Epithelial cell of proximal tubule (primary cell): ENCODE data around the gene ZNF487. TPM values are rescaled to one million over a fixed set of nuclear protein-coding genes. Genes with fewer than 3 reads are reported as not detected.

ENCODE experiments used
- DNase-seq: peaks from one replicate; pipeline ENCODE4 v3.0.0-alpha.2; 2011; ENCODE audit warnings: low read depth
- H3K4me3 ChIP-seq: 2 replicates; pipeline ENCODE4 v1.5.1; 2011; ENCODE audit warnings: low read depth, mild to moderate bottlenecking, low read length
- CTCF ChIP-seq: conservative IDR thresholded peaks from 2 replicates; pipeline ENCODE4 v1.5.1; 2012; ENCODE audit warnings: low read depth, mild to moderate bottlenecking, low read length
- total RNA-seq: library from RNA; depleted of rRNA; stranded (reverse); fragments of >200 nt; gene quantifications from 2 replicates; pipeline ENCODE4 v1.2.3, GENCODE V29; 2015

The ZNF487 gene
- total RNA-seq, 1 donor from 2014 or later: 0.81 TPM

GRCh38 chr10:43411536-43411935, 25.4 kb upstream of the ZNF487 start:
- no peak for DNase-seq
- H3K4me3 ChIP-seq: no peak overlapping the region
- TF ChIP-seq CTCF: no peak

GRCh38 chr10:43415544-43415943, 21.4 kb upstream of the ZNF487 start:
- no peak overlapping the region for H3K4me3 ChIP-seq
- no peak for TF ChIP-seq CTCF
- DNase-seq: no peak

GRCh38 chr10:43417950-43418768, 18.8 kb upstream of the ZNF487 start:
- H3K4me3 ChIP-seq: no peak overlapping the region
- DNase-seq: no peak
- TF ChIP-seq CTCF: no peak

- H3K4me3 ChIP-seq: peak overlapping the region; percentile 58
- TF ChIP-seq CTCF: no peak
- no peak for DNase-seq
Observed at GRCh38 chr10:43419997-43420368, 16.9 kb upstream of the ZNF487 start.

- TF ChIP-seq CTCF: peak; percentile 22
- no peak for DNase-seq
Observed at GRCh38 chr10:43420369-43421200, 16.3 kb upstream of the ZNF487 start.

GRCh38 chr10:43421201-43421507, 15.8 kb upstream of the ZNF487 start:
- H3K4me3 ChIP-seq: peak overlapping the region; percentile 58
- DNase-seq: no peak
- no peak for TF ChIP-seq CTCF

More at GRCh38 chr10:43420369-43421200, 16.3 kb upstream of the ZNF487 start:
- peak overlapping the region; percentile 58 for H3K4me3 ChIP-seq
